Colonic mucosa (tissue), 4 donors: ENCODE results near the gene ADAP1. TPM values are rescaled to one million over a fixed set of nuclear protein-coding genes. Genes with fewer than 3 reads are reported as not detected.

ENCODE experiments used
- DNase-seq: peaks from one replicate; pipeline ENCODE4 v3.0.0-alpha.2; 2020
- H3K27ac ChIP-seq: fragments of 200-600 bp; one replicate; pipeline ENCODE4 v1.8.0; 2021
- H3K27me3 ChIP-seq: fragments of 200-600 bp; one replicate; pipeline ENCODE4 v1.8.0; 2021
- H3K36me3 ChIP-seq: fragments of 200-600 bp; one replicate; pipeline ENCODE4 v1.8.0; 2021
- H3K4me1 ChIP-seq: fragments of 200-600 bp; one replicate; pipeline ENCODE4 v1.8.0; 2021; ENCODE audit warnings: mild to moderate bottlenecking
- H3K4me3 ChIP-seq: fragments of 200-600 bp; one replicate; pipeline ENCODE4 v1.8.0; 2021
- H3K9ac ChIP-seq, 2 donors: one replicate each; pipeline ENCODE4 v1.7.0; 2013; ENCODE audit warnings: control low read depth in 2 of 2, low read depth in 2 of 2, low read length in 2 of 2
- H3K9me3 ChIP-seq: fragments of 200-600 bp; one replicate; pipeline ENCODE4 v1.8.0; 2021
- intact Hi-C: fragments of 100-400 bp; cut with DNase I; formaldehyde crosslinking; loops from one replicate; pipeline ENCODE4 v1.14.1; 2022
- total RNA-seq, 2 donors: library from RNA; stranded (reverse); fragmentation: NEBNext Ultra II Directional in 1 of 2; extraction: Animal tissue kit (Norgen Biotek cat#: 25700) in 1 of 2; gene quantifications; one replicate each; pipeline ENCODE4 v1.2.1, GENCODE V29; 2021
- TF ChIP-seq, protein P1 (sequence below): fragments of 200-600 bp; IDR thresholded peaks from one replicate; pipeline ENCODE4 v1.8.0; 2022; ENCODE audit warnings: antibody characterized with exemption, mild to moderate bottlenecking
- donor health status: healthy.
- donor health status: DM: no; HTN: no; CAD: no.
- donor health status: DM: no; HTN: no; CAD: no.

Gene ADAP1
- total RNA-seq, 2 donors from 2014 or later: 107 to 201 TPM

GRCh38 chr7:892648-893593 lies 61.6 kb downstream of the ADAP1 start:
- intact Hi-C loops: no loop called here
- TF ChIP-seq, protein P1, sequence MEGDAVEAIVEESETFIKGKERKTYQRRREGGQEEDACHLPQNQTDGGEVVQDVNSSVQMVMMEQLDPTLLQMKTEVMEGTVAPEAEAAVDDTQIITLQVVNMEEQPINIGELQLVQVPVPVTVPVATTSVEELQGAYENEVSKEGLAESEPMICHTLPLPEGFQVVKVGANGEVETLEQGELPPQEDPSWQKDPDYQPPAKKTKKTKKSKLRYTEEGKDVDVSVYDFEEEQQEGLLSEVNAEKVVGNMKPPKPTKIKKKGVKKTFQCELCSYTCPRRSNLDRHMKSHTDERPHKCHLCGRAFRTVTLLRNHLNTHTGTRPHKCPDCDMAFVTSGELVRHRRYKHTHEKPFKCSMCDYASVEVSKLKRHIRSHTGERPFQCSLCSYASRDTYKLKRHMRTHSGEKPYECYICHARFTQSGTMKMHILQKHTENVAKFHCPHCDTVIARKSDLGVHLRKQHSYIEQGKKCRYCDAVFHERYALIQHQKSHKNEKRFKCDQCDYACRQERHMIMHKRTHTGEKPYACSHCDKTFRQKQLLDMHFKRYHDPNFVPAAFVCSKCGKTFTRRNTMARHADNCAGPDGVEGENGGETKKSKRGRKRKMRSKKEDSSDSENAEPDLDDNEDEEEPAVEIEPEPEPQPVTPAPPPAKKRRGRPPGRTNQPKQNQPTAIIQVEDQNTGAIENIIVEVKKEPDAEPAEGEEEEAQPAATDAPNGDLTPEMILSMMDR: no peak
- Histone ChIP-seq H3K36me3 (peaks cover 12% of the 10 kb centered on the region), H3K9me3 (no peaks in the 10 kb centered on the region), H3K4me1 (no peaks in the 10 kb centered on the region), H3K4me3 (no peak overlapping the region), H3K27me3 (no peaks in the 10 kb centered on the region), H3K27ac (no peak overlapping the region), H3K9ac (no peak overlapping the region)
- no peak for DNase-seq

DNA sequence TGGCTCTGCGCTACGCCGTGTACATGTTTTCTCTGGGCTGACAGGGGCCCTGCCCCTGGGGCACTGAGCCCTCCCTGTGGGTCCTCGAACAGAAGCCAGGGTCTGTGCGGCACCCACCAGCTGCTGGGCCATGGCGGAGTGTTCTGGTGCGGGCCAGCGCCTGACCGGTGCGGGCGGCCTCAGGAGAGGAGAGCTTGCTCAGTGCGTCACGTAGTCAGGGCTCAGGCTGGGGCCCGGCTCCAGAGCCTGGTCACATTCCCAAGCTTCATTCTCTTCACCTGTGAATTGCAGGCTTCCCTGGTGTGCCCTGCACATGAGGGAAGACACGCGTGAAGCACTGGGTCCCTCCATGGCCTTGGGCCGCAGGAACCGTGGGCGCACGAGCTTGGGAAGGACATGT lies 62.7 kb downstream of the ADAP1 start:
- Histone ChIP-seq H3K36me3 (peaks cover 17% of the 10 kb centered on the region), H3K4me1 (no peaks in the 10 kb centered on the region), H3K27me3 (no peaks in the 10 kb centered on the region), H3K27ac (no peak overlapping the region), H3K4me3 (no peak overlapping the region), H3K9me3 (no peaks in the 10 kb centered on the region), H3K9ac (no peak overlapping the region)
- no peak for DNase-seq
- intact Hi-C loops: no loop called here
- TF ChIP-seq, protein P1: no peak

- Histone ChIP-seq H3K9me3 (no peaks in the 10 kb centered on the region), H3K36me3 (peaks cover 20% of the 10 kb centered on the region)
Observed at GRCh38 chr7:891291-891690, 63.2 kb downstream of the ADAP1 start.

DNA sequence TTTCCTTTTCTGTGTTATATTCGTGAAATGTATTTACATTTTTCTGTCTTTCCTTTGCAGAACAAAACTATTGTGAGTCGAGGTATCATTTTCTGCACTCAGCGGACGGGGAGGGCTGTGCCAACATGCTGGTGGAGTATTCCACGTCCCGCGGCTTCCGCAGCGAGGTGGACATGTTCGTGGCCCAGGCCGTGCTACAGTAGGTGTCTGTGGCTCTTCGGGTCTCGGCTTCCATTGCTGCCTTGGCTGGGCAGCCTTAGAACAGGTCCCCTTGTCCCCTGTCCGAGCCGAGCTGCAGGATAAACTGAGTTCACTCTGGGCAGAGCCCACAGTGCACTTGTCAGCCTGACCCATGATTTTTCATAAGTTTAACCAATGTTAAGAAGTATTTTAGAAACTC lies 63.6 kb downstream of the ADAP1 start:
- Histone ChIP-seq H3K27ac (no peak overlapping the region), H3K4me1 (no peaks in the 10 kb centered on the region), H3K9me3 (no peaks in the 10 kb centered on the region), H3K4me3 (no peak overlapping the region), H3K36me3 (peaks cover 18% of the 10 kb centered on the region), H3K27me3 (no peaks in the 10 kb centered on the region), H3K9ac (no peak overlapping the region)
- intact Hi-C loops: no loop called here
- TF ChIP-seq, protein P1: no peak
- DNase-seq: no peak

More at GRCh38 chr7:891291-891690, 63.2 kb downstream of the ADAP1 start:
- Histone ChIP-seq H3K27me3 (no peaks in the 10 kb centered on the region), H3K4me3 (no peak overlapping the region), H3K27ac (no peak overlapping the region), H3K4me1 (no peaks in the 10 kb centered on the region), H3K9ac (no peak overlapping the region)
- TF ChIP-seq, protein P1: no peak
- no peak for DNase-seq
- intact Hi-C loops: no loop called here

DNA sequence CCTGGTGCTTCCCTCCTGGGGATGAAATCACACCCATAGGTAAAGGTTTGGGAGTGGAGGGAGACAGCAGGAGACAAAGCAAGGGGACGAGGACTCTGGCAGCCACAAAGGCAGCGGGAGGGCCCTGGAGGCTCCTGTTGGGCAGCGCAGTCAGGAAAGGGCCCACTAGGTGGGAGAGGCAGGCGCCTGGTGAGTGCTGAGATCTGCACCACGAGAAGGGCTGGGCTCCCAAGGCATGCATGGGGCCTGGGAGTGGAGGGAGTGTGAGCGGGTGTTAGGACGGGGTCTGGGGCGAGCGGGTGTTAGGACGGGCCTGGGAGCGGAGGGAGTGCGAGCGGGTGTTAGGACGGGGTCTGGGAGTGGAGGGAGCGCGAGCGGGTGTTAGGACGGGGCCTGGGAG lies 65.1 kb downstream of the ADAP1 start:
- no peak overlapping the region for H3K9ac ChIP-seq
- DNase-seq: no peak
- no peaks in the 10 kb centered on the region for H3K9me3 ChIP-seq
- H3K4me3 ChIP-seq: no peak overlapping the region
- no peaks in the 10 kb centered on the region for H3K27me3 ChIP-seq
- H3K36me3 ChIP-seq: peaks cover 16% of the 10 kb centered on the region
- intact Hi-C loops: no loop called here
- H3K4me1 ChIP-seq: no peaks in the 10 kb centered on the region
- TF ChIP-seq, protein P1: no peak
- no peak overlapping the region for H3K27ac ChIP-seq
